Esophagus muscularis mucosa (tissue), 4 donors: ENCODE measurements around the gene KCNMB2.

Experiments
- CTCF ChIP-seq, 3 experiments: fragments of 200-600 bp in 2 of 3; fragments of 450-650 bp in 1 of 3; sonication (generic) in 2 of 3; IDR thresholded peaks; one replicate each; pipeline ENCODE4 v1.5.1; 2017 to 2019; ENCODE audit warnings: antibody characterized with exemption in 3 of 3, mild to moderate bottlenecking in 2 of 3, moderate library complexity in 1 of 3
- EP300 ChIP-seq: sonication (generic); formaldehyde crosslinking; IDR thresholded peaks from one replicate; pipeline ENCODE4 v1.6.1; 2017; ENCODE audit warnings: antibody characterized with exemption
- POLR2A ChIP-seq: fragments of 450-650 bp; IDR thresholded peaks from one replicate; pipeline ENCODE4 v1.6.1; 2017; ENCODE audit warnings: antibody characterized with exemption, moderate library complexity, mild to moderate bottlenecking, low read depth
- POLR2AphosphoS5 ChIP-seq, 2 donors: sonication (generic); formaldehyde crosslinking; IDR thresholded peaks; one replicate each; pipeline ENCODE4 v1.6.1; 2017; ENCODE audit warnings: antibody characterized with exemption in 2 of 2

GRCh38 chr3:178741020-178741419 is 204.8 kb downstream of the KCNMB2 start:
- TF ChIP-seq POLR2AphosphoS5 (IDR thresholded peaks at IDR 0.05) (no peak), CTCF (IDR thresholded peaks at IDR 0.05) (no peak), POLR2A (no peak), EP300 (no peak)
